Fibroblast of mammary gland (primary cell): ENCODE measurements around the gene CFAP221.

Experiments
- DNase-seq: peaks from one replicate; pipeline ENCODE4 v3.0.0-alpha.2; 2010; ENCODE audit warnings: low read depth
- H3K4me3 ChIP-seq: 2 replicates; pipeline ENCODE4 v1.5.1; 2011; ENCODE audit warnings: low read depth, mild to moderate bottlenecking, low read length, moderate library complexity; ENCODE audit not compliant: control insufficient read depth
- TF ChIP-seq, protein P1 (sequence below): conservative IDR thresholded peaks from 2 replicates; pipeline ENCODE4 v1.5.1; 2011; ENCODE audit warnings: low read depth, low read length, inconsistent platforms; ENCODE audit not compliant: control insufficient read depth, insufficient read depth

Gene CFAP221

DNA sequence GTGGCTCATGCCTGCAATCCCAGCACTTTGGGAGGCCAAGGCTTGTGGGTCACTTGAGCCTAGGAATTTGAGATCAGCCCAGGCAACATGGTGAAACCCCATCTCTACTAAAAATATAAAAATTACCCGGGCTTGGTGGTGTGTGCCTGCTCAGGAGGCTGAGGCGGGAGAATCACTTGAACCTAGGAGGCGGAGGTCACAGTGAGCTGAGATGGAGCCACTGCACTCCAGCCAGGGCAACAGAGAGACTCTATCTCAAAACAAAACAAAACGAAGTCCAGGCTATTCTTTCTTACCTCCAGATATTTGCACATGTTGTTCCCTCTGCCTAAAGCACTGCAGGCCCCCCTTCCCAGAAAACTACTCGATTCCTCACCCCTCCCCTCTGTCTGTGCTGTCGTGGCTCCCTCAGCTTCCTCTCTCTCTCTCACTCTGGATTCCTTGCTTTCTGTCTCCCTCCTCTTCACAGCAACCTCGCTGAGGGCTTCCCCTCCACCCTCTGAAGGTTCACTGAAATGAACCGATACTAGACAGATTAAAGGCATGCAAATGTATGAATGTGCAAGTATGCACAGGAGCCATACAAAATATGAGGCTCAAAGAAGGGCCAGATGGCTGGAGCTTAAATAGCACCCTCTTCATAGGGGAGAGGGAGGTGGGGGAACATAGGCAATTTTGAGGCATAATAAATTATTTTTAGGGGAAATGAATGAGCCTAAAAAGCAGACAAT, 153.2 kb downstream of the CFAP221 start:
- TF ChIP-seq, protein P1, sequence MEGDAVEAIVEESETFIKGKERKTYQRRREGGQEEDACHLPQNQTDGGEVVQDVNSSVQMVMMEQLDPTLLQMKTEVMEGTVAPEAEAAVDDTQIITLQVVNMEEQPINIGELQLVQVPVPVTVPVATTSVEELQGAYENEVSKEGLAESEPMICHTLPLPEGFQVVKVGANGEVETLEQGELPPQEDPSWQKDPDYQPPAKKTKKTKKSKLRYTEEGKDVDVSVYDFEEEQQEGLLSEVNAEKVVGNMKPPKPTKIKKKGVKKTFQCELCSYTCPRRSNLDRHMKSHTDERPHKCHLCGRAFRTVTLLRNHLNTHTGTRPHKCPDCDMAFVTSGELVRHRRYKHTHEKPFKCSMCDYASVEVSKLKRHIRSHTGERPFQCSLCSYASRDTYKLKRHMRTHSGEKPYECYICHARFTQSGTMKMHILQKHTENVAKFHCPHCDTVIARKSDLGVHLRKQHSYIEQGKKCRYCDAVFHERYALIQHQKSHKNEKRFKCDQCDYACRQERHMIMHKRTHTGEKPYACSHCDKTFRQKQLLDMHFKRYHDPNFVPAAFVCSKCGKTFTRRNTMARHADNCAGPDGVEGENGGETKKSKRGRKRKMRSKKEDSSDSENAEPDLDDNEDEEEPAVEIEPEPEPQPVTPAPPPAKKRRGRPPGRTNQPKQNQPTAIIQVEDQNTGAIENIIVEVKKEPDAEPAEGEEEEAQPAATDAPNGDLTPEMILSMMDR: no peak
- no peak overlapping the region for H3K4me3 ChIP-seq
- DNase-seq: no peak

- DNase-seq: no peak
- TF ChIP-seq, protein P1: no peak
- H3K4me3 ChIP-seq: no peak overlapping the region
These were observed 154.0 kb downstream of the CFAP221 start for GRCh38 chr2:119698246-119698645.

GRCh38 chr2:119699016-119699606, 154.9 kb downstream of the CFAP221 start:
- DNase-seq: no peak
- H3K4me3 ChIP-seq: no peak overlapping the region
- TF ChIP-seq, protein P1: no peak

- TF ChIP-seq, protein P1: no peak
- H3K4me3 ChIP-seq: no peak overlapping the region
- DNase-seq: no peak
These were observed 156.6 kb downstream of the CFAP221 start for GRCh38 chr2:119700866-119701265.

DNA sequence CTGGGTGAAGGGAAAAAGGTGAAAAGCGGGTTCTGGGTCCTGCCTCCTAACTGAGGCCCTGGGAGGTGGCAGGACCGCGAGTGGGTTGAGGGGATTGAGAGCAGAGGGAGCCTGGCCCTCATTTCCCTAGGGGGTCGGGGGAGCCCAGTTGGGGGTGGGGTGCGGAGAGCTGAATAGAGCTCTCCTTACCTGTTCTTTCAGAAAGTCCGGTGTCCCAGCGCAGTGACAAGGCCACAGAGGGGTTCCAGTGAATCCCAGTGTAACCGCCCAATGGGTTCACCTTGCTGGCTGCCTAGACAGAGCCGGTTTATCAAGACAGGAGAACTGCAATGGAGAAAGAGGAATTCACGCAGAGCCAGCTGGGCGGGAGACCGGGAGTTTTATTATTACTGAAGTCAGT, 157.1 kb downstream of the CFAP221 start:
- no peak for DNase-seq
- H3K4me3 ChIP-seq: no peak overlapping the region
- TF ChIP-seq, protein P1: no peak

GRCh38 chr2:119702203-119702917, 158.1 kb downstream of the CFAP221 start:
- no peak overlapping the region for H3K4me3 ChIP-seq
- TF ChIP-seq, protein P1: no peak
- DNase-seq: no peak
